Psoas muscle (tissue), 8 donors: ENCODE data around the gene HYCC1. TPM values are rescaled to one million over a fixed set of nuclear protein-coding genes. Genes with fewer than 3 reads are reported as not detected.

Experiments
- ATAC-seq, 4 donors: fragments of 200-7000 bp; cut with Tn5 transposase; one replicate each; pipeline ENCODE4 v1.9.1; 2020; ENCODE audit warnings: moderate library complexity in 3 of 4, mild to moderate bottlenecking in 2 of 4
- DNase-seq, 2 donors: peaks; one replicate each; pipeline ENCODE4 v3.0.0-alpha.2; 2020
- H3K27ac ChIP-seq: fragments of 200-600 bp; one replicate; pipeline ENCODE4 v1.8.0; 2022
- H3K27me3 ChIP-seq, 3 donors: fragments of 200-600 bp in 1 of 3; one replicate each; pipeline versions ENCODE4 v1.6.1 to v1.8.0; 2013 to 2022; ENCODE audit warnings: low read length in 2 of 3, mild to moderate bottlenecking in 2 of 3, moderate library complexity in 1 of 3; ENCODE audit not compliant: insufficient read depth in 3 of 3
- H3K36me3 ChIP-seq, 2 donors: fragments of 200-600 bp in 1 of 2; one replicate each; pipeline versions ENCODE4 v1.6.1 to v1.8.0; 2013 to 2022; ENCODE audit warnings: low read depth in 1 of 2, mild to moderate bottlenecking in 1 of 2, moderate library complexity in 1 of 2; ENCODE audit not compliant: insufficient read depth in 1 of 2
- H3K4me1 ChIP-seq: fragments of 200-600 bp; one replicate; pipeline ENCODE4 v1.8.0; 2022
- H3K4me3 ChIP-seq: fragments of 200-600 bp; one replicate; pipeline ENCODE4 v1.8.0; 2022; ENCODE audit warnings: mild to moderate bottlenecking
- H3K9me3 ChIP-seq: fragments of 200-600 bp; one replicate; pipeline ENCODE4 v1.8.0; 2022
- WGBS, 3 donors: extraction: QIAGEN DNeasy Blood & Tissue Kit; methylation state at CpG; one replicate each; pipeline versions ENCODE4 v1.1.6 to v1.1.7; 2013; 5-methylcytosine and 5-hydroxymethylcytosine counted together
- intact Hi-C, 2 donors: fragments of 100-400 bp; cut with DNase I; formaldehyde crosslinking; loops; one replicate each; pipeline versions ENCODE4 v1.11.0 to v1.14.2; 2022
- polyA plus RNA-seq, 3 donors: library from polyadenylated mRNA; stranded (reverse); fragments of 200-250 nt; gene quantifications; one replicate each; pipeline ENCODE4 v1.2.3, GENCODE V29; 2013
- total RNA-seq, 4 donors: library from RNA; stranded (reverse); fragmentation: NEBNext Ultra II Directional in 2 of 4; extraction: Animal tissue kit (Norgen Biotek cat#: 25700) in 2 of 4; gene quantifications; one replicate each; pipeline versions ENCODE4 v1.2.1 to v1.2.4, GENCODE V29; 2021 to 2023
- TF ChIP-seq, protein P1 (sequence below): fragments of 200-600 bp; IDR thresholded peaks from one replicate; pipeline ENCODE4 v1.8.0; 2022; ENCODE audit warnings: antibody characterized with exemption
- donor health status: healthy with polysubstance abuse.
- donor health status: DM: no; HTN: no; CAD: no; lungs with moderate emphysema.
- donor health status: Bipolar disorder and iron deficiency.
- donor health status: healthy.
- donor health status: DM: yes; HTN: yes; CAD: no.
- donor health status: DM: no; HTN: no; CAD: no.
- donor health status: DM: no; HTN: no; CAD: no.
- donor health status: DM: yes; HTN: yes; CAD: no.

HYCC1 gene
- total and polyA plus RNA-seq, 7 donors: 14.6 to 63.9 (median 30.1) TPM

DNA sequence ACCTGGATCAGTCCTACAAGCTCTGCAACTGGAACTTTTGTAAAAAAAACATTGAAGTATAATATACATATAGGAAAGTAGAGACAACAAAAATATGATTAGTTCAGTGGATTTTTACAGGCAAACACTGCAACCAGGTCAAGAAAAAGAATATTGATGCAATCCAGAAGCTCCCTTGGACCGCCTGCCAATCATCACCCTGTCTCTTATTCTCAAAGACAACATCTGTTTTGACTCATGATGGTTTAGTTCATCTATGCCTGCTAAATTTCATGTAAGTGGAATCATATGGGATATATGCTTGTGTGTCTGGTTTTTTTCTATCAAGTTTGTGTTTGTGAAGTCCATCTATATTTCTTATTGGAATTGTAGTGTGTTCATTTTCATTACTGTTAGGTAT, 7.7 kb upstream of the HYCC1 start:
- H3K27me3 ChIP-seq: no peaks in the 10 kb centered on the region
- no peaks in the 10 kb centered on the region for H3K9me3 ChIP-seq
- DNase-seq (no peak), ATAC-seq (no peak)
- H3K36me3 ChIP-seq: peaks cover 0 to 2% of the 10 kb centered on the region in 2 donors
- TF ChIP-seq, protein P1, sequence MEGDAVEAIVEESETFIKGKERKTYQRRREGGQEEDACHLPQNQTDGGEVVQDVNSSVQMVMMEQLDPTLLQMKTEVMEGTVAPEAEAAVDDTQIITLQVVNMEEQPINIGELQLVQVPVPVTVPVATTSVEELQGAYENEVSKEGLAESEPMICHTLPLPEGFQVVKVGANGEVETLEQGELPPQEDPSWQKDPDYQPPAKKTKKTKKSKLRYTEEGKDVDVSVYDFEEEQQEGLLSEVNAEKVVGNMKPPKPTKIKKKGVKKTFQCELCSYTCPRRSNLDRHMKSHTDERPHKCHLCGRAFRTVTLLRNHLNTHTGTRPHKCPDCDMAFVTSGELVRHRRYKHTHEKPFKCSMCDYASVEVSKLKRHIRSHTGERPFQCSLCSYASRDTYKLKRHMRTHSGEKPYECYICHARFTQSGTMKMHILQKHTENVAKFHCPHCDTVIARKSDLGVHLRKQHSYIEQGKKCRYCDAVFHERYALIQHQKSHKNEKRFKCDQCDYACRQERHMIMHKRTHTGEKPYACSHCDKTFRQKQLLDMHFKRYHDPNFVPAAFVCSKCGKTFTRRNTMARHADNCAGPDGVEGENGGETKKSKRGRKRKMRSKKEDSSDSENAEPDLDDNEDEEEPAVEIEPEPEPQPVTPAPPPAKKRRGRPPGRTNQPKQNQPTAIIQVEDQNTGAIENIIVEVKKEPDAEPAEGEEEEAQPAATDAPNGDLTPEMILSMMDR: no peak
- intact Hi-C loops: no loop called here
- H3K4me3 ChIP-seq: no peak overlapping the region
- no peak overlapping the region for H3K27ac ChIP-seq
- H3K4me1 ChIP-seq: peaks cover 6% of the 10 kb centered on the region
- 55 to 100% (median 95%) methylated on average over 1 of the region's 1 CpG for WGBS, 3 donors

DNA sequence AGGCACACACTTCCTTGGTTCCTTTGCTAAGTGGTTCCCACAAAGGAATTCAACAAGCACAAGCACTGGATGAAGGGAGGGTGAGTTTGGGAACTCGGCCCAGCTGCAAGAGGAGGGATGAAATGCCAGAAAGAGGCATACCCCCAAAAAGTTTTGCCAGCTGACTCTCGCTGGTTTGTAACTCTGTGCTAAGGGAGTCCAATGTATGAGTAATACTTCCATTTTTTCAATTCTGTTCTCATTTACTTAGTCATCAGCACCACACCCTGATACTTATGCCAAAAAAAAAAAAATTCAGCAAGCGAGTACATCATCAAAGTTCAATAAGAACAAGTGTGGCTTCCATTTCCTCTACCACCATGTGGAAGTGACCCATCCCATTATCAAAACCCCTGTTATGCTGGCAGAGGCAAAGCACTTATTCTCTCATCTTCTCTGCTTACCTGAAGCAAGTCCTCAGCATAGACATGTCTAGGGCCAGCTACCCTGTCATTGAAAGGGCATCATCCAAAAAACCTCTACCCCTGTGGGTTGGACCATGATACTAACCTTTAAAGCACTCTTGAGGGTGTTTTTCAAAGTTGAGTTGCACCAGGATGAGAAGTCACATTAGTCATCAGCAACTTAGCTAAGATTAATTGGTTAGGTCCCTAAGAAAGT, 6.9 kb upstream of the HYCC1 start:
- ATAC-seq: peak; percentile 61 to 80 (median 75)
- Histone ChIP-seq H3K9me3 (no peaks in the 10 kb centered on the region), H3K4me1 (peaks cover 6% of the 10 kb centered on the region), H3K27me3 (no peaks in the 10 kb centered on the region), H3K27ac (peak overlapping the region; percentile 48), H3K4me3 (no peak overlapping the region), H3K36me3 (peaks cover 0 to 2% of the 10 kb centered on the region in 2 donors)
- WGBS, 3 donors: 28 to 38% (median 33%) methylated on average over 3 of the region's 3 CpGs
- DNase-seq: peak; percentile 55 to 64
- intact Hi-C loops: no loop called here
- TF ChIP-seq, protein P1: no peak

DNA sequence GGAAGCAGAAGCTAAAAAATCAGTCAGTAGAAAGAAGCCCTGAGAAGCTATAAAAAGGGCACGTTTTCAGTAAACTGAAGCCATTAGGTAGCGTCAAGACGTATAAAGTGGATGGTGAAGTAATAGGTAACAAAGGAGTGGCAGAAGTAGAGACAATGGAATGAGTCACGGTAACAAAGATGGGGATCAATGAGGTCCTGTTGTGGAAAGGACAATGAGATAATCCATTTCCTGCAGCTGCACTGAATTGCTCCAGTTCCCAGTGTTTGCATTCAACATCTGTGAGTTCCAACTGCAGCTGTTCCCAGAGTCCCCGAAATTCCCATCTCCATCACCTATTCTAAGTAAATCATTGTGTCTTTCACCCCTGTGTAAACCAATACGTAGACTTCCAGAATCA, 4.8 kb upstream of the HYCC1 start:
- H3K27ac ChIP-seq: no peak overlapping the region

DNA sequence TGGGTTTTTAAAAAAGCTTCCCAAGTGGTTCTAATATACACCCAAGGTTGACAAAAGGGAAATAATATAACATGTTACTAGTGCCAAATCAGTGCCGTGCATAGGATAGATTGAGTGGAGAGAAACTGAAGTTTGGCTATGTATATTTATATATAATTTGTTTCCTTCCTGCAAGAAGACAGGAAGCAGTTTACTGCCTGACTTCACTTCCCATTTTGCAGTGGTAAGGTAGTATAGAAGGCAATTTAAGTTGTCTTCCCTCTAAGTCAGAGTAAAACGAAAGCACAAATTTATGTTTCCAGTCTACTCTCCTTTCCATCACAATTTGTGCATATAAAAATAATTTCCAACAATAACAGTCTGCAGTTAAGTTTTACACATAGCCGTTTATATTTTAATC, 3.4 kb upstream of the HYCC1 start:
- Histone ChIP-seq H3K36me3 (no peaks in the 10 kb centered on the region), H3K9me3 (no peaks in the 10 kb centered on the region), H3K4me1 (no peaks in the 10 kb centered on the region), H3K27ac (no peak overlapping the region), H3K4me3 (no peak overlapping the region), H3K27me3 (no peaks in the 10 kb centered on the region)
- ATAC-seq (no peak), DNase-seq (no peak)
- intact Hi-C loops: loop anchor here in 1 of 2 donors (10.0 kb wide), 1 partner anchor 163 kb away; no protein-coding TSS in a partner anchor
- TF ChIP-seq, protein P1: no peak
- WGBS, 3 donors: 59 to 70% (median 66%) methylated on average over 3 of the region's 3 CpGs

More for the DNA sequence above, 4.8 kb upstream of the HYCC1 start:
- Histone ChIP-seq H3K27me3 (no peaks in the 10 kb centered on the region), H3K36me3 (no peaks in the 10 kb centered on the region), H3K4me1 (no peaks in the 10 kb centered on the region), H3K4me3 (no peak overlapping the region), H3K9me3 (no peaks in the 10 kb centered on the region)
- DNase-seq: no peak
- 44 to 52% (median 49%) methylated on average over 6 of the region's 6 CpGs for WGBS, 3 donors
- TF ChIP-seq, protein P1: no peak
- no peak for ATAC-seq
- intact Hi-C loops: loop anchor here in 1 of 2 donors (10.0 kb wide), 1 partner anchor 164 kb away; no protein-coding TSS in a partner anchor
